Heart left ventricle (tissue), 16 donors: Measurements from ENCODE around the gene ALK. TPM values are rescaled to one million over a fixed set of nuclear protein-coding genes. Genes with fewer than 3 reads are reported as not detected.

ENCODE experiments used
- ATAC-seq, 4 donors: fragments of 200-7000 bp; cut with Tn5 transposase; one replicate each; pipeline ENCODE4 v1.9.1; 2020 to 2022; ENCODE audit warnings: moderate library complexity in 4 of 4, mild to moderate bottlenecking in 3 of 4, moderate number of reproducible peaks in 1 of 4
- DNase-seq, 5 donors: peaks; one replicate each; pipeline ENCODE4 v3.0.0-alpha.2; 2020
- H3K27ac ChIP-seq, 12 donors: fragments of 200-600 bp; sonication (generic) in 4 of 12; one replicate each; pipeline versions ENCODE4 v1.5.0 to v1.8.0; 2016 to 2022; ENCODE audit warnings: mild to moderate bottlenecking in 2 of 12
- H3K27me3 ChIP-seq, 9 donors: fragments of 200-600 bp; sonication (generic) in 2 of 9; one replicate each; pipeline versions ENCODE4 v1.5.1 to v1.8.0; 2016 to 2022; ENCODE audit warnings: mild to moderate bottlenecking in 3 of 9
- H3K36me3 ChIP-seq, 9 donors: fragments of 200-600 bp; sonication (generic) in 2 of 9; one replicate each; pipeline versions ENCODE4 v1.5.0 to v1.8.0; 2018 to 2022; ENCODE audit warnings: mild to moderate bottlenecking in 2 of 9
- H3K4me1 ChIP-seq, 12 donors: fragments of 200-600 bp; sonication (generic) in 4 of 12; one replicate each; pipeline versions ENCODE4 v1.5.0 to v1.8.0; 2016 to 2022; ENCODE audit warnings: mild to moderate bottlenecking in 3 of 12
- H3K4me3 ChIP-seq, 12 donors: fragments of 200-600 bp; sonication (generic) in 4 of 12; one replicate each; pipeline versions ENCODE4 v1.5.0 to v1.8.0; 2017 to 2022; ENCODE audit warnings: mild to moderate bottlenecking in 9 of 12, moderate library complexity in 4 of 12
- H3K9me3 ChIP-seq, 12 donors: fragments of 200-600 bp; sonication (generic) in 4 of 12; one replicate each; pipeline versions ENCODE4 v1.5.0 to v1.8.0; 2016 to 2022; ENCODE audit warnings: mild to moderate bottlenecking in 1 of 12
- POLR2A ChIP-seq, 2 donors: fragments of 450-650 bp; IDR thresholded peaks; one replicate each; pipeline ENCODE4 v1.6.1; 2017; ENCODE audit warnings: antibody characterized with exemption in 2 of 2, mild to moderate bottlenecking in 2 of 2, moderate library complexity in 2 of 2
- WGBS, 4 donors: extraction: QIAGEN DNeasy Blood & Tissue Kit in 2 of 4; methylation state at CpG; one replicate each; pipeline versions ENCODE4 v1.1.5 to v1.1.7; 2013 to 2018; 5-methylcytosine and 5-hydroxymethylcytosine counted together
- intact Hi-C, 10 donors: fragments of 100-400 bp; cut with DNase I; formaldehyde crosslinking; loops; one replicate each; pipeline versions ENCODE4 v1.11.1 to v1.14.2; 2022
- polyA plus RNA-seq, 2 donors: library from polyadenylated mRNA; stranded (reverse); fragments of 200-250 nt; gene quantifications; one replicate each; pipeline ENCODE4 v1.2.3, GENCODE V29; 2013
- total RNA-seq, 9 donors: library from RNA; depleted of rRNA in 2 of 9; stranded (reverse); fragments of >200 nt in 2 of 9; fragmentation: NEBNext Ultra II Directional in 3 of 9; extraction: Animal tissue kit (Norgen Biotek cat#: 25700) in 3 of 9; gene quantifications; one replicate each; pipeline versions ENCODE4 v1.1.0 to v1.2.4, GENCODE V29; 2016 to 2023
- TF ChIP-seq, protein P1 (sequence below), 12 donors: fragments of 200-600 bp; sonication (generic) in 4 of 12; IDR thresholded peaks; one replicate each; pipeline versions ENCODE4 v1.5.0 to v1.8.0; 2018 to 2022; ENCODE audit warnings: antibody characterized with exemption in 12 of 12, mild to moderate bottlenecking in 5 of 12
- donor health status: ischemic (EF 13 %, LVEDD 7.1; RV severe dilation, severe dysfunction).
- donor health status: healthy with polysubstance abuse.
- donor health status: DM: no; HTN: yes; CAD: no.
- donor health status: DM: no; HTN: no; CAD: no.
- donor health status: ischemic (EF 25% LVEDD 6.9; RV normal size, moderate dysfunction).
- donor health status: ischemic (EF 25% LVEDD 5.7; RV mildly dilated, moderate dysfunction).
- donor health status: healthy.
- donor health status: DM: yes; HTN: yes; CAD: no.
- donor health status: ischemic (EF 35%, LVEDD 5.7; RV mildly dilated, moderate dysfunction).
- donor health status: nonischemic (EF 11% LVEDD 7.7; RV severe dilation, severe dysfunction).
- donor health status: DM: yes; HTN: yes; CAD: no.
- donor health status: PGD.
- donor health status: ischemic (EF 29% LVEDD 5.4; RV normal size, mild dysfunction).
- donor health status: nonischemic (EF 23%, LVEDD 6.1; RV moderate dilation, normal function).

ALK gene
- total and polyA plus RNA-seq, 11 donors, result 0.05 to 0.50 (median 0.13) TPM; not detected in 5

DNA sequence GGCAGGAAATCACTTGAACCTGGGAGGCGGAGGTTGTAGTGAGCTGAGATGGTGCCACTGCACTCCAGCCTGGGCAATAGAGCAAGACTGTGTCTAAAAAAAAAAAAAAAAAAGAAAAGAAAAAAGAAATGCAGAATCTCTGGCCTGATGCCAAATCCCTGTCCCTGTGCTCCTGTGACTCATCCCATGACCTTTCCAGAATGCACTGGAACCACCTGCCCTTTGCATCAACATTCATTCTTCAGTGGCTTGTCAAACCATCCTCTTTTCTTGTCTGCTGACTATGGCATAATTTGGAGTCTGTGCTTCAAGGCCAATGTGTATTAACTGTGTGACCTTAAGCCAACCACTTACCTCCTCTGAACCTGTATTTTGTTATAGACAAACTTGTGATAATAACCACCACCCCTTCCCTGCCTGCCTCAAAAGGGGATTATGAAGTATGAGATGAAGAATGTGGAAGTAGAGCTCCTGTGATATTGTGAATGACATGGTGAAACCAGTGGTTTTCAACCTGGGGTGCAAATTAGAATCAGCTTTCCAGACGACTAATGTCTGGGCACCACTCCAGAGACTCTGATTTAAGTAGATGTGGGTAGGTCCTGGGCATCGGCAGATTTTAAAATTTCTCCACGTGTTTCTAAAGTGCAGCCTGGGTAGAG, 616.9 kb downstream of the ALK start:
- 60 to 73% (median 65%) methylated on average over 4 of the region's 4 CpGs for WGBS, 4 donors
- Histone ChIP-seq H3K4me1 (no peaks in the 10 kb centered on the region), H3K27me3 (peaks cover 0 to 9% (median 0%) of the 10 kb centered on the region in 9 donors), H3K9me3 (no peaks in the 10 kb centered on the region), H3K27ac (no peak overlapping the region), H3K36me3 (no peaks in the 10 kb centered on the region), H3K4me3 (no peak overlapping the region)
- DNase-seq (no peak), ATAC-seq (no peak)
- intact Hi-C loops, result loop anchor here in 7 of 10 donors (5.0 to 10.0 kb wide), 2 partner anchors 538 to 540 kb away; no protein-coding TSS in a partner anchor
- no peak for TF ChIP-seq POLR2A (IDR thresholded peaks at IDR 0.05)
- TF ChIP-seq, protein P1, sequence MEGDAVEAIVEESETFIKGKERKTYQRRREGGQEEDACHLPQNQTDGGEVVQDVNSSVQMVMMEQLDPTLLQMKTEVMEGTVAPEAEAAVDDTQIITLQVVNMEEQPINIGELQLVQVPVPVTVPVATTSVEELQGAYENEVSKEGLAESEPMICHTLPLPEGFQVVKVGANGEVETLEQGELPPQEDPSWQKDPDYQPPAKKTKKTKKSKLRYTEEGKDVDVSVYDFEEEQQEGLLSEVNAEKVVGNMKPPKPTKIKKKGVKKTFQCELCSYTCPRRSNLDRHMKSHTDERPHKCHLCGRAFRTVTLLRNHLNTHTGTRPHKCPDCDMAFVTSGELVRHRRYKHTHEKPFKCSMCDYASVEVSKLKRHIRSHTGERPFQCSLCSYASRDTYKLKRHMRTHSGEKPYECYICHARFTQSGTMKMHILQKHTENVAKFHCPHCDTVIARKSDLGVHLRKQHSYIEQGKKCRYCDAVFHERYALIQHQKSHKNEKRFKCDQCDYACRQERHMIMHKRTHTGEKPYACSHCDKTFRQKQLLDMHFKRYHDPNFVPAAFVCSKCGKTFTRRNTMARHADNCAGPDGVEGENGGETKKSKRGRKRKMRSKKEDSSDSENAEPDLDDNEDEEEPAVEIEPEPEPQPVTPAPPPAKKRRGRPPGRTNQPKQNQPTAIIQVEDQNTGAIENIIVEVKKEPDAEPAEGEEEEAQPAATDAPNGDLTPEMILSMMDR (IDR thresholded peaks at IDR 0.05), result no peak

DNA sequence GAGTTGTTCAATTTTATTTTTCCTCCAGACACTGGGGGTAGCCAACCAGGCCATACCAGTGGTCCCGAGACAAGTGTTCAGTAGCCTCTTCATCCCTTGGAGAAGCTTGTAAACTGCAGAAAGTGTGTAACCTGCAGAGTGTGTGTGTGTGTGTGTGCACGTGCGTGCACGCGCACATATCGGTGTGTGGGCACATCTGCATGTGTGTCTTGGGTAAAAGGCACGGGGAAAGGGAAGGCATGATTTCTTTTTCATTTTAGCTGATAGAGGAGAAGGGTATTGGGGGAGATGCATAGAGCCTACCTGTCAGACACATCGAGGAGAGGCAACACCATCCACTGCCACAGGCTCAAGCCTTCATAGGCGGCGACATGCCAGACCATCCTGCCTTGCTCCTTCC, 624.8 kb downstream of the ALK start:
- TF ChIP-seq, protein P1 (IDR thresholded peaks at IDR 0.05), result no peak
- TF ChIP-seq POLR2A (IDR thresholded peaks at IDR 0.05), result no peak
- no peaks in the 10 kb centered on the region for H3K36me3 ChIP-seq
- H3K9me3 ChIP-seq, result no peaks in the 10 kb centered on the region
- no peak for DNase-seq
- H3K4me3 ChIP-seq, result no peak overlapping the region
- WGBS, 4 donors, result 76 to 84% (median 78%) methylated on average over 10 of the region's 10 CpGs
- ATAC-seq, result no peak
- peaks cover 0 to 19% (median 2%) of the 10 kb centered on the region in 9 donors for H3K27me3 ChIP-seq
- H3K4me1 ChIP-seq, result no peaks in the 10 kb centered on the region
- H3K27ac ChIP-seq, result no peak overlapping the region
- intact Hi-C loops, result loop anchor here in 1 of 10 donors (5.0 kb wide), 1 partner anchor 546 kb away; no protein-coding TSS in a partner anchor

DNA sequence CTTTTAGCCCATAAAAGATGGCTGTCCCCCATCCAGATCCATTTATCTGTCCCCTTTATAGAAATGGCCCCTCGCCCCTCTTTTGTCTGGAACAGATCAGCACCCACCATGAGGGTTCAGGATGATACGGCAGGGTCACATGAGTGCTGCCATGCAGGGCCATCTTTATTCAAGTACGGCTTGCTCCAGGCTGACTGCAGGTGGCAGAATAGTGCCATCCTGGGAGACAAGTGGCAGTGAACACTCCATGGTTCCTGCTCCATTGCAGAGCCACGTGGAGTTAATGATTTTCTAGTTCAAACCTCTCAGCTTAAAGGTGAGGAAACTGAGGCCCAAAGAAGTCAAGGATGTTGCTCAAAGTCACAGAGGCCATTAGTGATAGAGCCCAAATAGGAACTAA, 625.5 kb downstream of the ALK start:
- Histone ChIP-seq H3K27me3 (peaks cover 0 to 23% (median 3%) of the 10 kb centered on the region in 9 donors), H3K9me3 (no peaks in the 10 kb centered on the region), H3K36me3 (no peaks in the 10 kb centered on the region), H3K4me3 (no peak overlapping the region), H3K4me1 (no peaks in the 10 kb centered on the region), H3K27ac (no peak overlapping the region)
- intact Hi-C loops, result loop anchor here in 1 of 10 donors (5.0 kb wide), 1 partner anchor 546 kb away; no protein-coding TSS in a partner anchor
- TF ChIP-seq, protein P1 (IDR thresholded peaks at IDR 0.05), result peak in 5 of 12 donors; percentile 5 to 41 (median 19)
- TF ChIP-seq POLR2A (IDR thresholded peaks at IDR 0.05), result no peak
- 34 to 40% (median 36%) methylated on average over 4 of the region's 4 CpGs for WGBS, 4 donors
- DNase-seq (no peak), ATAC-seq (peak in 2 of 4 donors; percentile 62 to 64)

DNA sequence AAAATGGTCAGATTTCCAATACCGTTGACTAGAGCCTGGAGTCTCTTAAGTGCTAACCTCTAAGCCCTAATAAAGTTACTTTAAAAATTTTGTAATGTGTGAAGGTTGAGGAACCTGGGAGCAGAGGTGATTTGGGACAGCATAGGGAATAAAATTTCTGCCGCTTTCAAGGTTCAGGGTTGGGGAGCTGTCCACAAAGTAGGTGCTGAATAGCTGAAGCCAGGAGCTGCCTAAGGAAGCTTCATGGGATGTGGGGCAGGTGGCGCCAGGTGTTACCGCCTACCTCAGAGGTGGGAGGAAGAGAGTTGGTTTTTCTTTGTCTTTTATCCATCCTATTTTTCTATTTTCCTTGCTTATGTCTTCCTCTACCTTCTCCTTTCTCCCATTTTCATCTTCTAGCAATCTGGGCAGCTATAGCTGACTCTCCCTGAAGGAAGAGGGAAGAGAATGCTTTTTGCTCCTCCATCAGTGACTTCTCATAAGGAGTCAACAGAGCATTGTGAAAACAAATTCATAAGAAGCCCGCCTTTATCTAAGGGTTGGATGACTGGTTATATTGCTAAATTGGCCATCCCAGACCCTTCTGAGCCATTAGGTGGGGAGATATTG, 627.5 kb downstream of the ALK start:
- intact Hi-C loops, result no loop called here

More for the DNA sequence above, 627.5 kb downstream of the ALK start:
- Histone ChIP-seq H3K36me3 (no peaks in the 10 kb centered on the region), H3K9me3 (no peaks in the 10 kb centered on the region), H3K4me1 (no peaks in the 10 kb centered on the region), H3K4me3 (no peak overlapping the region), H3K27ac (no peak overlapping the region), H3K27me3 (peaks cover 0 to 23% (median 3%) of the 10 kb centered on the region in 9 donors)
- TF ChIP-seq, protein P1 (IDR thresholded peaks at IDR 0.05), result no peak
- TF ChIP-seq POLR2A (IDR thresholded peaks at IDR 0.05), result no peak
- 13 to 19% (median 14%) methylated on average over 5 of the region's 5 CpGs for WGBS, 4 donors
- ATAC-seq, result peak in 1 of 4 donors; percentile 56
- no peak for DNase-seq
